ENCODE results near the gene SDHA. TPM values are rescaled to one million over a fixed set of nuclear protein-coding genes. Genes with fewer than 3 reads are reported as not detected.

SDHA gene
- polyA plus RNA-seq, 1 donor (not counting 4 experiments of a cell fraction or from before 2014, with no cell fraction given) = 178 TPM

- H3K4me2 ChIP-seq (ENCODE audit: control insufficient read depth, extremely low read depth, insufficient read depth, low read depth, low read length) = no peak overlapping the region
- H3K4me3 ChIP-seq (ENCODE audit: control insufficient read depth in 2 of 3, extremely low read depth in 1 of 3, insufficient read depth in 2 of 3, low read depth in 1 of 3, low read length in 3 of 3) = no peak overlapping the region
- H4K20me1 ChIP-seq (ENCODE audit: control insufficient read depth, extremely low read depth, insufficient read depth, low read length) = peaks cover 2% of the 10 kb centered on the region
- H3K27me3 ChIP-seq (ENCODE audit: control insufficient read depth, extremely low read depth, insufficient read depth, low read length) = no peaks in the 10 kb centered on the region
- peaks cover 33% of the 10 kb centered on the region for H3K79me2 ChIP-seq (ENCODE audit: control insufficient read depth, insufficient read depth, low read length)
- TF ChIP-seq, protein P1, sequence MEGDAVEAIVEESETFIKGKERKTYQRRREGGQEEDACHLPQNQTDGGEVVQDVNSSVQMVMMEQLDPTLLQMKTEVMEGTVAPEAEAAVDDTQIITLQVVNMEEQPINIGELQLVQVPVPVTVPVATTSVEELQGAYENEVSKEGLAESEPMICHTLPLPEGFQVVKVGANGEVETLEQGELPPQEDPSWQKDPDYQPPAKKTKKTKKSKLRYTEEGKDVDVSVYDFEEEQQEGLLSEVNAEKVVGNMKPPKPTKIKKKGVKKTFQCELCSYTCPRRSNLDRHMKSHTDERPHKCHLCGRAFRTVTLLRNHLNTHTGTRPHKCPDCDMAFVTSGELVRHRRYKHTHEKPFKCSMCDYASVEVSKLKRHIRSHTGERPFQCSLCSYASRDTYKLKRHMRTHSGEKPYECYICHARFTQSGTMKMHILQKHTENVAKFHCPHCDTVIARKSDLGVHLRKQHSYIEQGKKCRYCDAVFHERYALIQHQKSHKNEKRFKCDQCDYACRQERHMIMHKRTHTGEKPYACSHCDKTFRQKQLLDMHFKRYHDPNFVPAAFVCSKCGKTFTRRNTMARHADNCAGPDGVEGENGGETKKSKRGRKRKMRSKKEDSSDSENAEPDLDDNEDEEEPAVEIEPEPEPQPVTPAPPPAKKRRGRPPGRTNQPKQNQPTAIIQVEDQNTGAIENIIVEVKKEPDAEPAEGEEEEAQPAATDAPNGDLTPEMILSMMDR (optimal IDR thresholded peaks at IDR 0.05 in 1 of 3, IDR thresholded peaks at IDR 0.05 in 1 of 3, conservative IDR thresholded peaks at IDR 0.05 in 1 of 3; ENCODE audit: extremely low read depth in 1 of 3, insufficient read depth in 2 of 3, low read length in 3 of 3) = no peak
- TF ChIP-seq EZH2 (IDR thresholded peaks at IDR 0.05; ENCODE audit: low read length) = no peak
- H3K4me1 ChIP-seq (ENCODE audit: control insufficient read depth, extremely low read depth, insufficient read depth, low read length) = no peaks in the 10 kb centered on the region
- no peaks in the 10 kb centered on the region for H3K9me1 ChIP-seq (ENCODE audit: control insufficient read depth, extremely low read depth, insufficient read depth, low read length)
- FAIRE-seq (no peak), DNase-seq (ENCODE audit: low read depth, low spot score) (no peak)
- dilution Hi-C loops (cut with MboI; ENCODE audit: extremely low pct_ligation_motif_present, low sequenced_read_pairs) = no loop called here
- H3K9me3 ChIP-seq (ENCODE audit: control insufficient read depth, low read depth, low read length) = no peaks in the 10 kb centered on the region
- H3K27ac ChIP-seq (ENCODE audit: control insufficient read depth, insufficient read depth, low read length) = no peak overlapping the region
- H2AFZ ChIP-seq (ENCODE audit: control insufficient read depth, low read length) = no peak overlapping the region
- H3K36me3 ChIP-seq (ENCODE audit: control insufficient read depth in 2 of 2, extremely low read depth in 1 of 2, insufficient read depth in 2 of 2, low read length in 2 of 2) = peaks cover 10 to 22% of the 10 kb centered on the region in 2 experiments
- no peak overlapping the region for H3K9ac ChIP-seq (ENCODE audit: control insufficient read depth, extremely low read depth, insufficient read depth, low read length)
These were observed 13.0 kb upstream of the SDHA start for GRCh38 chr5:204966-205670.

DNA sequence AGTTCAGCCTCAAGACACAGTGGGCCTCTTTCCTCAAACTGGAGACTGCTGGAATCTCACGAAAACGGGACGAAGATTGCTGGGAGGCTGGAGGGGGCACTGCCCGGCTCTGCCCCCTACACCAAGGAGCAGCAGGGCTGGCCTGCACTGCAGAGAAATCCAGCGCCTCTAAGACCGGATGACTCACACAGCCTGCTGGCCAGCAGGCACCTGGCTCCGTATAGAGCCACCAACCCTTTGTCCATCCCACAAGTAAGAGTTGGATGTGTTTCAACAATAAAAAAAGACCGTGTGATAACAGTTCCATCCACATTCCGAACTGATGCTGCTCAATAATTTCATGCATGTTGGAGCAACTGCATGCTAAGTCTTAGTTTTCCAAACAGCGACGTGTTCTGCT, 11.7 kb upstream of the SDHA start:
- FAIRE-seq (no peak), DNase-seq (ENCODE audit: low read depth, low spot score) (no peak)
- H3K27ac ChIP-seq (ENCODE audit: control insufficient read depth, insufficient read depth, low read length) = no peak overlapping the region
- H3K4me1 ChIP-seq (ENCODE audit: control insufficient read depth, extremely low read depth, insufficient read depth, low read length) = no peaks in the 10 kb centered on the region
- dilution Hi-C loops (cut with MboI; ENCODE audit: extremely low pct_ligation_motif_present, low sequenced_read_pairs) = no loop called here
- H3K79me2 ChIP-seq (ENCODE audit: control insufficient read depth, insufficient read depth, low read length) = peaks cover 37% of the 10 kb centered on the region
- peaks cover 6% of the 10 kb centered on the region for H4K20me1 ChIP-seq (ENCODE audit: control insufficient read depth, extremely low read depth, insufficient read depth, low read length)
- no peak overlapping the region for H3K9ac ChIP-seq (ENCODE audit: control insufficient read depth, extremely low read depth, insufficient read depth, low read length)
- H3K9me3 ChIP-seq (ENCODE audit: control insufficient read depth, low read depth, low read length) = no peaks in the 10 kb centered on the region
- H3K36me3 ChIP-seq (ENCODE audit: control insufficient read depth in 2 of 2, extremely low read depth in 1 of 2, insufficient read depth in 2 of 2, low read length in 2 of 2) = peaks cover 10 to 22% of the 10 kb centered on the region in 2 experiments
- no peak overlapping the region for H2AFZ ChIP-seq (ENCODE audit: control insufficient read depth, low read length)
- no peak overlapping the region for H3K4me3 ChIP-seq (ENCODE audit: control insufficient read depth in 2 of 3, extremely low read depth in 1 of 3, insufficient read depth in 2 of 3, low read depth in 1 of 3, low read length in 3 of 3)
- no peaks in the 10 kb centered on the region for H3K9me1 ChIP-seq (ENCODE audit: control insufficient read depth, extremely low read depth, insufficient read depth, low read length)
- no peaks in the 10 kb centered on the region for H3K27me3 ChIP-seq (ENCODE audit: control insufficient read depth, extremely low read depth, insufficient read depth, low read length)
- TF ChIP-seq, protein P1 (optimal IDR thresholded peaks at IDR 0.05 in 1 of 3, IDR thresholded peaks at IDR 0.05 in 1 of 3, conservative IDR thresholded peaks at IDR 0.05 in 1 of 3; ENCODE audit: extremely low read depth in 1 of 3, insufficient read depth in 2 of 3, low read length in 3 of 3) = no peak
- no peak for TF ChIP-seq EZH2 (IDR thresholded peaks at IDR 0.05; ENCODE audit: low read length)
- no peak overlapping the region for H3K4me2 ChIP-seq (ENCODE audit: control insufficient read depth, extremely low read depth, insufficient read depth, low read depth, low read length)
